IPS-20b (cell line): ENCODE results near the gene CRTAC1.

Source experiments
- H3K27ac ChIP-seq: one replicate; pipeline ENCODE4 v1.5.1; 2013; ENCODE audit warnings: low read length
- H3K27me3 ChIP-seq: 2 replicates; pipeline ENCODE4 v1.6.1; 2013; ENCODE audit warnings: mild to moderate bottlenecking, low read length, inconsistent platforms; ENCODE audit not compliant: insufficient read depth
- H3K36me3 ChIP-seq: 2 replicates; pipeline ENCODE4 v1.6.1; 2013; ENCODE audit warnings: low read depth, mild to moderate bottlenecking, inconsistent platforms, low read length, moderate library complexity; ENCODE audit not compliant: insufficient read depth
- H3K4me1 ChIP-seq: 2 replicates; pipeline ENCODE4 v1.6.1; 2013; ENCODE audit warnings: mild to moderate bottlenecking, control low read depth, inconsistent platforms, low read length, moderate library complexity; ENCODE audit not compliant: insufficient read depth
- H3K4me3 ChIP-seq: 2 replicates; pipeline ENCODE4 v1.5.1; 2013; ENCODE audit warnings: mild to moderate bottlenecking, low read length, inconsistent platforms
- H3K9ac ChIP-seq: 2 replicates; pipeline ENCODE4 v1.6.1; 2013; ENCODE audit warnings: low read depth, mild to moderate bottlenecking, inconsistent platforms, low read length, moderate library complexity
- H3K9me3 ChIP-seq: 2 replicates; pipeline ENCODE4 v1.6.1; 2013; ENCODE audit warnings: mild to moderate bottlenecking, low read depth, low read length, inconsistent platforms; ENCODE audit not compliant: insufficient read depth

The CRTAC1 gene

GRCh38 chr10:98030093-98030821 lies at the start of gene CRTAC1:
TSS of gene CRTAC1 (minus strand) at chr10:98030621. CDS start at chr10:98030472, 149 bp downstream.
- peak within 1 kb of the TSS; percentile 62 for H3K4me3 ChIP-seq
- H3K9me3 ChIP-seq = no peaks in the 10 kb centered on the region
- no peaks in the 10 kb centered on the region for H3K36me3 ChIP-seq
- no peak within 1 kb of the TSS for H3K9ac ChIP-seq
- H3K27me3 ChIP-seq = peaks cover 92% of the 10 kb centered on the region
- no peak within 1 kb of the TSS for H3K27ac ChIP-seq
- 0 out of 2 replicates have a peak, but pooled peaks cover 4% of the 10 kb centered on the region for H3K4me1 ChIP-seq

- H3K27ac ChIP-seq = no peak overlapping the region
- no peaks in the 10 kb centered on the region for H3K4me1 ChIP-seq
- no peak overlapping the region for H3K4me3 ChIP-seq
- H3K27me3 ChIP-seq = peaks cover 18% of the 10 kb centered on the region; the same call in 1 of the 2 replicates
- no peak overlapping the region for H3K9ac ChIP-seq
- H3K9me3 ChIP-seq = no peaks in the 10 kb centered on the region
- H3K36me3 ChIP-seq = no peaks in the 10 kb centered on the region
These were observed 48.4 kb upstream of the CRTAC1 start for GRCh38 chr10:98078774-98079173.

GRCh38 chr10:98077223-98077622 lies 46.8 kb upstream of the CRTAC1 start:
- peaks cover 26% of the 10 kb centered on the region for H3K27me3 ChIP-seq
- no peak overlapping the region for H3K4me3 ChIP-seq
- no peaks in the 10 kb centered on the region for H3K4me1 ChIP-seq
- no peak overlapping the region for H3K27ac ChIP-seq
- no peak overlapping the region for H3K9ac ChIP-seq
- H3K36me3 ChIP-seq = no peaks in the 10 kb centered on the region
- no peaks in the 10 kb centered on the region for H3K9me3 ChIP-seq

GRCh38 chr10:98076086-98076485 lies 45.7 kb upstream of the CRTAC1 start:
- H3K9ac ChIP-seq = no peak overlapping the region
- no peaks in the 10 kb centered on the region for H3K4me1 ChIP-seq
- H3K27ac ChIP-seq = no peak overlapping the region
- H3K36me3 ChIP-seq = no peaks in the 10 kb centered on the region
- peaks cover 26% of the 10 kb centered on the region for H3K27me3 ChIP-seq
- H3K4me3 ChIP-seq = no peak overlapping the region
- no peaks in the 10 kb centered on the region for H3K9me3 ChIP-seq

GRCh38 chr10:98074315-98074911 lies 44.0 kb upstream of the CRTAC1 start:
- no peaks in the 10 kb centered on the region for H3K9me3 ChIP-seq
- H3K9ac ChIP-seq = no peak overlapping the region
- H3K36me3 ChIP-seq = no peaks in the 10 kb centered on the region
- peaks cover 26% of the 10 kb centered on the region for H3K27me3 ChIP-seq
- H3K27ac ChIP-seq = no peak overlapping the region
- H3K4me1 ChIP-seq = no peaks in the 10 kb centered on the region
- no peak overlapping the region for H3K4me3 ChIP-seq

GRCh38 chr10:98067165-98067564 lies 36.7 kb upstream of the CRTAC1 start:
- no peaks in the 10 kb centered on the region for H3K9me3 ChIP-seq
- no peak overlapping the region for H3K27ac ChIP-seq
- peaks cover 5% of the 10 kb centered on the region for H3K4me1 ChIP-seq
- no peaks in the 10 kb centered on the region; the same call in none of the 2 replicates for H3K27me3 ChIP-seq
- H3K9ac ChIP-seq = no peak overlapping the region
- no peak overlapping the region for H3K4me3 ChIP-seq
- H3K36me3 ChIP-seq = no peaks in the 10 kb centered on the region

- H3K4me3 ChIP-seq = no peak overlapping the region
- H3K4me1 ChIP-seq = peaks cover 7% of the 10 kb centered on the region
- no peaks in the 10 kb centered on the region for H3K9me3 ChIP-seq
- H3K27ac ChIP-seq = no peak overlapping the region
- H3K27me3 ChIP-seq = peaks cover 7% of the 10 kb centered on the region
- no peaks in the 10 kb centered on the region for H3K36me3 ChIP-seq
- H3K9ac ChIP-seq = no peak overlapping the region
These were observed 33.3 kb upstream of the CRTAC1 start for GRCh38 chr10:98063740-98064027.

GRCh38 chr10:98062424-98062823 lies 32.0 kb upstream of the CRTAC1 start:
- no peak overlapping the region for H3K27ac ChIP-seq
- peaks cover 7% of the 10 kb centered on the region for H3K4me1 ChIP-seq
- H3K4me3 ChIP-seq = no peak overlapping the region
- no peaks in the 10 kb centered on the region for H3K36me3 ChIP-seq
- peaks cover 14% of the 10 kb centered on the region; the same call in 1 of the 2 replicates for H3K27me3 ChIP-seq
- H3K9me3 ChIP-seq = no peaks in the 10 kb centered on the region
- no peak overlapping the region for H3K9ac ChIP-seq

- peaks cover 7% of the 10 kb centered on the region for H3K4me1 ChIP-seq
- H3K36me3 ChIP-seq = no peaks in the 10 kb centered on the region
- no peak overlapping the region for H3K4me3 ChIP-seq
- H3K27me3 ChIP-seq = peaks cover 14% of the 10 kb centered on the region; the same call in 1 of the 2 replicates
- no peak overlapping the region for H3K9ac ChIP-seq
- no peaks in the 10 kb centered on the region for H3K9me3 ChIP-seq
- no peak overlapping the region for H3K27ac ChIP-seq
These were observed 29.7 kb upstream of the CRTAC1 start for GRCh38 chr10:98060079-98060478.

GRCh38 chr10:98058295-98058694 lies 27.9 kb upstream of the CRTAC1 start:
- Histone ChIP-seq H3K36me3 (no peaks in the 10 kb centered on the region), H3K9me3 (no peaks in the 10 kb centered on the region), H3K27ac (no peak overlapping the region), H3K9ac (no peak overlapping the region), H3K27me3 (peaks cover 18% of the 10 kb centered on the region; the same call in 1 of the 2 replicates), H3K4me1 (peaks cover 7% of the 10 kb centered on the region), H3K4me3 (no peak overlapping the region)

GRCh38 chr10:98055841-98056516 lies 25.6 kb upstream of the CRTAC1 start:
- H3K4me3 ChIP-seq = no peak overlapping the region
- H3K27ac ChIP-seq = no peak overlapping the region
- no peaks in the 10 kb centered on the region for H3K36me3 ChIP-seq
- peaks cover 22% of the 10 kb centered on the region; the same call in 1 of the 2 replicates for H3K27me3 ChIP-seq
- no peak overlapping the region for H3K9ac ChIP-seq
- no peaks in the 10 kb centered on the region for H3K4me1 ChIP-seq
- H3K9me3 ChIP-seq = no peaks in the 10 kb centered on the region
